Spinal cord (tissue), 10 donors: ENCODE measurements around the gene ZNF564. TPM values are rescaled to one million over a fixed set of nuclear protein-coding genes. Genes with fewer than 3 reads are reported as not detected.

Experiments
- DNase-seq, 6 donors: peaks; one replicate each; pipeline versions ENCODE4 v3.0.0 to v3.0.0-alpha.2; 2013 to 2015; ENCODE audit warnings: low spot score in 6 of 6, low read depth in 4 of 6
- H3K27ac ChIP-seq: one replicate; pipeline ENCODE4 v1.5.1; 2013; ENCODE audit warnings: low read depth, low read length, control low read depth
- H3K27me3 ChIP-seq: one replicate; pipeline ENCODE4 v1.6.1; 2013; ENCODE audit warnings: low read length; ENCODE audit not compliant: control insufficient read depth, insufficient read depth
- H3K36me3 ChIP-seq: one replicate; pipeline ENCODE4 v1.6.1; 2013; ENCODE audit warnings: low read length; ENCODE audit not compliant: control insufficient read depth, insufficient read depth
- H3K4me1 ChIP-seq: one replicate; pipeline ENCODE4 v1.6.1; 2013; ENCODE audit warnings: low read length; ENCODE audit not compliant: control insufficient read depth, insufficient read depth
- H3K4me3 ChIP-seq: one replicate; pipeline ENCODE4 v1.5.1; 2013; ENCODE audit warnings: low read depth, low read length, control low read depth
- H3K9me3 ChIP-seq: one replicate; pipeline ENCODE4 v1.6.1; 2013; ENCODE audit warnings: low read length; ENCODE audit not compliant: control insufficient read depth, insufficient read depth
- WGBS: methylation state at CpG from one replicate; pipeline ENCODE4 v1.1.5; 2013; ENCODE audit warnings: missing lambda C conversion rate; ENCODE audit not compliant: insufficient coverage; 5-methylcytosine and 5-hydroxymethylcytosine counted together
- long read RNA-seq, 4 donors: transcript quantifications; one replicate each; lab custom pipeline, GENCODE V29; 2026
- polyA plus RNA-seq, 2 donors: library from polyadenylated mRNA; unstranded; fragments of 120-200 nt; gene quantifications; one replicate each; pipeline ENCODE4 v1.2.1, GENCODE V29; 2013; ENCODE audit not compliant: insufficient read length in 2 of 2
- total RNA-seq, 2 donors: library from RNA; depleted of rRNA in 1 of 2; stranded (reverse); fragments of 120-200 nt in 1 of 2; fragments of >200 nt in 1 of 2; gene quantifications; one replicate each; pipeline versions ENCODE4 v1.2.3 to v1.2.4, GENCODE V29; 2013 to 2014
- donor health status: healthy.

The ZNF564 gene
- total RNA-seq (10 to 100 TPM; 19.9 to 23.6 TPM), polyA plus RNA-seq (1 to 10 TPM; 5.8 to 6.3 TPM)
- long read RNA-seq, donor 1, partial matches to known transcripts: 0 of 4 reads
- long read RNA-seq, donor 1, other reads (novel, unspliced or antisense): 0 of 4 reads
- long read RNA-seq, donor 2: 0 reads
- long read RNA-seq, donor 3, partial matches to known transcripts: 0 of 1 reads
- long read RNA-seq, donor 3, other reads (novel, unspliced or antisense): 0 of 1 reads
- long read RNA-seq, donor 4, partial matches to known transcripts: 0 of 3 reads
- long read RNA-seq, donor 4, other reads (novel, unspliced or antisense): 0 of 3 reads

DNA sequence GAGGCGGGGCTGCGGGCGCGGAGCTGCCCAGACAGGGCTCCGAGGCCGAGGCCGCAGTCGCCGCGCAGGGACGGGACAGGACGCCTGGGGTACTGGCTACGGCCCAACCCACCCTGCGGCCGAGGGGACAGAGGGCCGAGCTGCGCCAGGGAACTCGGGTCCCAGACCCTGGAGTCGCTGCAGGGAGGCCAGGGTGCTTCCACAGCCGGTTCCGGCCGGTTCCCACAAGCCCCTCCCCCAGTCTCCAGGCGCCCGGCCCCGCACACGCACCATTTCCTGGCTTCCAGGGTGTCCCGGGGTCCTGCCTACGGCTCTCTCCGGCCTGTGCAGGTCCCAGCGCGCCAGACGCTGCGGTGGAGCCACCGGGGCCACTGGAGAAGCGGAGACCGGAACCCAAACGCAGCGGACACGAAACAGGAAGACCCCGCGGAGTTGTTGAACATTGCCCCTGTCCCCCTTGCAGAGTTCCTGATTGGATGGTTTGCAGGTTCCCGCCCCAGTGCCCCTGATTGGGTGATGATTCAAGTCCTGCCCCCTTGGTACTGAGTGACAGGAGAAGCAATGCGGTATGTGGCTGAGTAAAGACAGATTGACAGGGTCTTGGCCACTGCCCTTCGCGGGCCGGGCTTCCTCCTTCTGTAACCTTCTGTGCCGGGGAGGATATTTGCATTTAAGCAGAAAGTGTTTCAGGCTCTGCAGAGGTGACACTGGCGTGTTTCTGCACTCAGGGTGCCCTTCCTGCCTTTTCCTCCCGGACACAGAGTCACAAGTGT is at the start of gene ZNF564:
Gene ZNF564 (minus strand): TSS at position 423 of the 773 bp plus-strand sequence. CDS start 150 bp downstream, at position 273.
- H3K27ac ChIP-seq: peak within 1 kb of the TSS; percentile 99
- WGBS: 0% methylated on average over 49 of the region's 49 CpGs
- DNase-seq: peak; percentile 95 to 99 (median 98)
- peaks cover 4% of the 10 kb centered on the region for H3K27me3 ChIP-seq
- H3K4me1 ChIP-seq: peaks cover 27% of the 10 kb centered on the region
- H3K36me3 ChIP-seq: peaks cover 2% of the 10 kb centered on the region
- H3K9me3 ChIP-seq: no peaks in the 10 kb centered on the region
- peak within 1 kb of the TSS; percentile 95 for H3K4me3 ChIP-seq

DNA sequence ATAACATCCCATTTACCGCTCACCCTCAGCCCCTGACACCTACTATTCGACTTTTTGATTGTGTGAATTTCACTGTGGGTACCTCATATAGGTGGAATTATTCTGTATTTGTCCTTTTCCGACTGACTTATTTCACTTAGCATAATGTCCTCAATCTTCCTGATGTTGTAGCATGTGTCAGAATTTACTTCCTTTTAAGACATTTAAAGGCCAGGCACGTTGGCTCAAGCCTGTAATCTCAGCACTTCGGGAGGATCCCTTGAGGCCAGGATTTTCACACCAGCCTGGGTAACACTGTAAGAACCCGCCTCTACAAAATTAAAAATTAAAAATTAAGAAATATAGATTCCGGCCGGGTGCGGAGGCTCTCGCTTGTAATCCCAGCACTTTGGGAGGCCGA is 46.3 kb upstream of the ZNF564 start:
- WGBS: 40% methylated on average over 2 of the region's 11 CpGs
- no peak for DNase-seq

DNA sequence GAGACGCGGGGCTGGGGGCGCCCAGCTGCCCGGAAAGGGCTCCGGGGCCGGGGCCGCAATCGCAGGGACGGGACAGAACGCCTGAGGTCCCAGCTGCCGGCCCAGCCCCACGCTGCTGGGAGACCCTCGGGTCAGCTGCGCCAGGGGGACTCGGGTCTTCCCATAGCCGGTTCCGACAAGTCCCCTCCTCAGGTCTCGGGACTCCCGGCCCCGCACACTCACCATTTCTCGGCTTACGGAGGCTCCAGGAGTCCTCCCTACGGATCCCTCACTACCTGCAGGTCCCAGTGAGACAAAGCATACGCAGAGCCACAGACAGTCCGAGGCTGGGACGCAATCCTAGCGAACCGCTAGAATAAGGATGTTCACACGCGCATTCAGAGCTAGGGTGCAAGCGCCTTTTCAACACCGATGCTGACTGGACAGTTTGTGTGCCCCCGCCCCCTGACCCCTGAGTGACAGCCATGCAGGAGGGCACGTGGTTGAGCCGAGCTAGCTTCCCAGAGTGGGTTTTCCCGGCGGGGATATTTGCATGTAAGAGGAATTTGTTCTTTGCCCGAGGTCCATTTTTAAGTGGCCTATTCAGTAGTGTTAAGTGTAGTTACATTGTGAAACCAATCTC is 45.8 kb upstream of the ZNF564 start:
- Histone ChIP-seq H3K27me3 (no peaks in the 10 kb centered on the region), H3K36me3 (peaks cover 20% of the 10 kb centered on the region), H3K4me3 (peak overlapping the region; percentile 36), H3K4me1 (peaks cover 9% of the 10 kb centered on the region), H3K9me3 (no peaks in the 10 kb centered on the region), H3K27ac (no peak overlapping the region)
- peak in 4 of 6 donors; percentile 22 to 86 (median 46) for DNase-seq
- 22% methylated on average over 35 of the region's 38 CpGs for WGBS

More for the DNA sequence above, 46.3 kb upstream of the ZNF564 start:
- H3K36me3 ChIP-seq: peaks cover 24% of the 10 kb centered on the region
- H3K9me3 ChIP-seq: no peaks in the 10 kb centered on the region
- H3K4me3 ChIP-seq: no peak overlapping the region
- no peaks in the 10 kb centered on the region for H3K27me3 ChIP-seq
- H3K4me1 ChIP-seq: peaks cover 9% of the 10 kb centered on the region
- no peak overlapping the region for H3K27ac ChIP-seq

DNA sequence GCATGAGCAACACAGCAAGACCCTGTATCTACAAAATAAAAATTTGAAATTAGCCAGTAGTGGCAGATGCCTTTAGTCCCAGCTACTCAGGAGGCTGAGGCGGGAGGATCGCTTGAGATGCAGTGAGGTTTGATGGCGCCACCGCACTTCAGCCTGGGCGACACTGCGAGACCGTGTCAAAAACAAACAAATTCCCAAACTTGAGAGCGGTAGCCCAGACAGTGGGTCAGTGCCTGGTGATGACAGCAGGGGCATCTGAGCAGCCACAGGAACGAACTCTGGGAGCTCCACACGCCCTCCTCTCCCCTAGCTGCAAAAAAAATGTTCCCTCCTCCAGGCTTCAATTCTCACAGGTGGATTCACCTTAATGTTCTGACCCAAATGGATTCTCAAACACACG is 45.2 kb upstream of the ZNF564 start:
- Histone ChIP-seq H3K27me3 (no peaks in the 10 kb centered on the region), H3K27ac (no peak overlapping the region), H3K4me1 (peaks cover 9% of the 10 kb centered on the region), H3K9me3 (no peaks in the 10 kb centered on the region), H3K36me3 (peaks cover 19% of the 10 kb centered on the region), H3K4me3 (no peak overlapping the region)
- WGBS: 59% methylated on average over 11 of the region's 11 CpGs
- DNase-seq: no peak

DNA sequence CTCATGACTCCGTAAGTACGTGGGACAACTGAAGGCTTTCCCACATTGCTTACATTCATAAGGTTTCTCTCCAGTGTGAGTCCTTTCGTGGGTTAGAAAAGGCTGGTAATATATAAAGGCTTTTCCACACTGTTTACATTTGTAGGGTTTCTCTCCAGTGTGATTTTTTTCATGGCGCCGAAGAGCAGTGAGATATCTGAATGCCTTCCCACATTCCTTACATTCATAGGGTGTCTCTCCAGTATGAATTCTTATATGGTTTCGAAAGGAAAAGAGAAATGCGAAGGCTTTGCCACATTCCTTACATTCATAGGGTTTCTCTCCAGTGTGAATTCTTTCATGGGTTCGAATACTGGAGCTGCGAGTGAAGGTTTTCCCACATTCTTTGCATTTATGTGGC is 29.8 kb upstream of the ZNF564 start:
- no peak for DNase-seq
- no peaks in the 10 kb centered on the region for H3K4me1 ChIP-seq
- H3K27ac ChIP-seq: no peak overlapping the region
- no peak overlapping the region for H3K4me3 ChIP-seq
- WGBS: no CpG with 5 or more reads among the region's 9 CpGs
- no peaks in the 10 kb centered on the region for H3K27me3 ChIP-seq
- no peaks in the 10 kb centered on the region for H3K9me3 ChIP-seq
- H3K36me3 ChIP-seq: peaks cover 46% of the 10 kb centered on the region

DNA sequence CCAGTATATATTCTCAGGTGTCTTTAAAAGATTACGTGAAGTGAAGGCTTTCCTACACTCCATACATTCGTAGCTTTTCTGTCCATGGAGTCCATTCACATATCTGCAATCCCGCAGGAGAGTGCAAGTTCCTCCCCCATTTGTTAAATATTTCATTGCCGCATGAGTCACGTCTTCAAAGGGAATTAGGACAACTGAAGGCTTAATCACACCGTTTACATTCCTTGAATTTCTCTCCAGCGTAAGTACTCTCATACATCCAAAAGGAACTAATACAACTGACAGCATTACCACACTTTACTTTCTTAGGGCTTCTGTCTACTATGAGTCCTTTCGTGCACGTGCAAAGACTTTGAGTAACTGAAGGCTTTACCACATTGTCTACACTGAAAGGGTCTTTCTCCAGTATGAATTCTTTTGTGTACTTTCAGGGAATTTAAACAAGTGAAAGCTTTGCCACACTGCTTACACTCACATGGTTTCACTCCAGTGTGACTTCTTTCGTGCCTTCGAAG is 29.0 kb upstream of the ZNF564 start:
- H3K4me1 ChIP-seq: no peaks in the 10 kb centered on the region
- H3K4me3 ChIP-seq: no peak overlapping the region
- H3K27ac ChIP-seq: no peak overlapping the region
- 94% methylated on average over 6 of the region's 11 CpGs for WGBS
- H3K36me3 ChIP-seq: peaks cover 47% of the 10 kb centered on the region
- no peak for DNase-seq
- no peaks in the 10 kb centered on the region for H3K9me3 ChIP-seq
- no peaks in the 10 kb centered on the region for H3K27me3 ChIP-seq

DNA sequence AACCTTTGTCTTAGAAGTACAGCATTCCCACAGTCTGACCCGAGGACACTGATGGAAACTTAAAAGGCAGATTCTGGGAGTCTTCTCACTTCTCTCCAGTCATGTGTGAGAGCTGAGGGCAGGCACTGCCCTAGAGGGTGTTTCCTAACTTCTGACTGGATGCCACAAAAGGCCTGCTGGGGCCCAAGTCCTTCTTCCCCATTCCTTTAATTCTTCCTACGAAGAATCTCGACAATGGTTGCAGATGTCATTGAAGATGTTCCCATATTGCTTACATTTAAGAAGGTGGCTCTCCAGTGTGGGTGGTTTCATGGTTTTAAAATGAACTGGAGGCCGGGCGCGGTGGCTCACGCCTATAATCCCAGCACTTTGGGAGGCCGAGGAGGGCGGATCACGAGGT is 27.4 kb upstream of the ZNF564 start:
- Histone ChIP-seq H3K36me3 (peaks cover 50% of the 10 kb centered on the region), H3K27me3 (no peaks in the 10 kb centered on the region), H3K4me1 (no peaks in the 10 kb centered on the region), H3K4me3 (no peak overlapping the region), H3K27ac (no peak overlapping the region), H3K9me3 (no peaks in the 10 kb centered on the region)
- no peak for DNase-seq
- WGBS: 94% methylated on average over 7 of the region's 10 CpGs

DNA sequence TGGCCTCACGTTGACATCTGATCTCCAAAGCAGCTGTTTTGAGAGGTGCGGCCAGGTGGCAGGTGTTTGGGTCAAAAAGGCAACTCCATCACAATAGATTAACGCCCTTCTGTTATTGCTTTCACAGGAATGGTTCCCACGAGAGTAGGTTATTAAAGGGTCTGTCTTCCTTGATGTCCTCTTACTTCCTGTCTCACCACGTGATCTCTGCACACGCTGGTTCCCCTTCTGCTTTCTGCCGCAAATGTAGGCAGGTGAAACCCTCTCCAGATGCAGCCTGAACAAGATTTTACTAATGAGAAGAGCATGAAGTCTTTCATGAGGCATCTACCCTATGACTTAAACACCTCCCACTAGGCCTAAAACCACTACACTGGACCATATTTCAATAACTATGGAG is 22.8 kb upstream of the ZNF564 start:
- no peaks in the 10 kb centered on the region for H3K27me3 ChIP-seq
- H3K4me3 ChIP-seq: no peak overlapping the region
- no peaks in the 10 kb centered on the region for H3K4me1 ChIP-seq
- H3K9me3 ChIP-seq: no peaks in the 10 kb centered on the region
- peaks cover 23% of the 10 kb centered on the region for H3K36me3 ChIP-seq
- DNase-seq: peak in 1 of 6 donors; percentile 8
- 67% methylated on average over 1 of the region's 7 CpGs for WGBS
- no peak overlapping the region for H3K27ac ChIP-seq

DNA sequence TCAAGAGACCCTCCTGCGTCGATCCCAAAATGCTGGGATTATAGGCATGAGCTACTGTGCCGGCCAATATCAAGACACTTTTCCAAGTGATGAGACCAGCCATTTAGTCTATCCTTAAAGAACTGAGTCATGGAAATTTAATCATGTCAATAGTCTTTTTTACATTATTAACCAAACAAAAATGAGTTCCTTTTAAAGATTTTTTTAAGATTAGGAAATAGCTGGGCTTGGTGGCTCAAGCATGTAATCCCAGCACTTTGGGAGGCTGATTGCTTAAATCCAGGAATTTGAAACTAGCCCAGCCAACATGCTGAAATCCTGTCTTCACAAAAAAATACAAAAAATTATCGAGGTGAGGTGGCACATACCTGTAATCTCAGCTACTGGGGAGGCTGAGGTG is 16.7 kb upstream of the ZNF564 start:
- no peak overlapping the region for H3K4me3 ChIP-seq
- H3K9me3 ChIP-seq: no peaks in the 10 kb centered on the region
- H3K27me3 ChIP-seq: no peaks in the 10 kb centered on the region
- DNase-seq: no peak
- H3K36me3 ChIP-seq: no peaks in the 10 kb centered on the region
- 83% methylated on average over 2 of the region's 4 CpGs for WGBS
- no peak overlapping the region for H3K27ac ChIP-seq
- peaks cover 6% of the 10 kb centered on the region for H3K4me1 ChIP-seq
